COR-L47 (cell line): Measurements from ENCODE around the gene MTMR12.
A peak's percentile ranks its signal among the peaks of the same experiment; 100 is the strongest.
"Not testable (repeated sequence)": the region's sequence is repeated elsewhere in the genome, so short reads cannot be mapped to it uniquely, and the experiment has no call there.

Experiments
- DNase-seq: peaks from one replicate; lab custom pipeline; 2025; lab: John Stamatoyannopoulos, UW

MTMR12 gene

DNA sequence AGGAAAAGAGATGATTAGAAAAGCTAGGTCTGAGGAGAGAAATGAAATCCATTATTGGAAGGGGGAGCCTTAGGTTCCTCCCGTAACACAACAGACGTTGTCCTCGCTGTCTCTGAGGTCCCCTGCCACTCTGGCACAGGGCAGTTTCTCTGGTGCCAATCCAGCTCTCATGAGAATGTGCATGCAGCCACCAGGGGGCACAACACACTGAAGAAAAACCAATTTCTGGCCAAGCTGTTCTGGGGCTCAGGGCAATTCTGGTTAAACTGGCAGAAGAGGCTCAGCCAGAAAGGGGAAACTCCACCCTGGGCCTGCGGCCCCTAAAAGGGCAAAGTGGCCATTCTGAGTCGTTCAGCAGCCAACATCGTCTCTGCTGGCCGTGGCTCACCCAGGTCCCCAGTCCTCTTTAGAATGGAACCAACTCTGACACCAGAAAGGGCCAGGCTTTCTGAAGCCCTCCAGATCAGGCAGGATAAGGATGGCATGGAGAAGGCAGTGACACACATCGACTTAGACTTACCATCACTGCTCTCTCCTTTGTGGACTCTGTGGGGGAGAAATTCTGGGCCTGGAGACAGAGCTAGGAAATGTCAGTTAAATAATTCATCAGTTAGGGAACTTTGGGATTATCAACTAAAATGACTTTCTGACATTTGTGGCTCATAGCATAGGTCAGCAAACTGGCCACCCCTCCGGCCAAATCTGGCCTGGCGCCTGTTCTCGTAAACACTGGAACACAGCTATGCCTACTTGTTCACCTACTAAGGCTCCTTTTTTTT lies 80.1 kb downstream of the MTMR12 start:
- peak; percentile 61 for DNase-seq

DNA sequence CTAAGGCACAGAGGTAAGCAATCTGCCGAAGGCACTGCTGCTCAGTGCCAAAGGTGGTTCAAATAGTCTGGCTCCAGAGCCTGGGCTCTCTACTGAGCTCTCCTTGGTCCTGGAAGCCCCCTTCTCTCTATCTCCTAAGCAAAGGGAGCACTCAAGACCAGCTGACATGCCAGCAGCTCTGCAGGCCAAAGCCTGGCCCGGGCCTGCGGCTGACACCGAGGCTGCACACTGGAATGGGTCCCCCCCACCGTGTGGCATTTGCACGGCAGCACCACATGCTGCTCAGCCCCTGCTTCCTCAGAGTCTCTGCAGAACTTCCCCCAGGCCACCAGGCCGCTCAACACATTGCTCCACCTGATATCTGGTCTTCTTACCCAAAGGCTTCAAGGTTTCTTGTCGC lies 80.8 kb downstream of the MTMR12 start:
- DNase-seq: no peak

DNA sequence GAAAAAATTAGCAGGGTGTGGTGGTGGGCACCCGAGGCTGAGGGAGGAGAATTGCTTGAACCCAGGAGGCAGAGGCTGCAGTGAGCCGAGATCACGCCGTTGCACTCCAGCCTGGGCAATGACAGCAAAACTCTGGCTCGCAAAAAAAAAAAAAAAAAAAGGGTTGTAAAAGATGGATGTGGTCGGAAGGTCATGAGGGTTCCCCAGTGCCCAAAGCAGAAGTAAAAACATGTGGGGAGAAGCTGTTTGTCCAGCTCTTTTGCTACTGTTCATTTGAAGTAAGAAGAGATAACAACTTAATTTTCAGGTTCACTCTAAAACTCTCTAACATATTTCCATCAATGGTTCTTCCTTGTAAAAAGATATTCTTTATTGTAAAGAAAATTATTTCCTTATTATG lies 81.5 kb downstream of the MTMR12 start:
- no peak for DNase-seq

DNA sequence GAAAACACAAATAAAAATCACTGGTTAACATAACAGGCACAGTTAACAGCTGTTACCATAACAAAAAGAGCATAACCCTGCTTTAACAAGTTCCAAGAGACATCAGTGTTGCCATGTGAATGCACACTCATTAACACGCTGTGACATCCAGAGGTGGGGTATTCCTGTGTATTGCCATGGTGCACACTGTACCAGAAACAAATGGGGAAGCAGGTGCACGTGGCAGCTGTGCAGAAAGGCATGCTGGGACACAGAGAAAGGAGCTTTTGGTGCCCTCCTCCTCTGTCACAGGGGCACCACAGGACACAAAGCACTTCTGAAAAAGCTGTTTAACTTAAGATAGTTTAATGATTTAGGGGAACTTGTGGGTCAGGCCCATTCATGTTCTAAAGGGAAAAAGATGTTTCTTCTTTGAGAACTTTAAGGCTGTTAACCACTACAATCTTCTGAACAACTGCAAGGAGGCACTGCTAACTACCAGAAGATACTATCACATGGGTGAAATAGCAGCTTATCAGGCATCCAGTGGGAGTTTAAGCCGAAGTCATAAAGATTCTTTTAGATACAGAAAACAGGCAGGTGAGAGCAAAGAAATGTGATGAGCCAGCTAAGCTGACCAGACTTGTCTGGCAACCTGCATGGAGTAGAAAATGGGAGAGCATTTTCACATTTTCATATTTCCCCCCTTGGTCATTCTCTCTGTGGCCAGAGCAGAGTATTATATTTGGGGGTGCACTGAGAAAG lies 82.2 kb downstream of the MTMR12 start:
- peak; percentile 14 for DNase-seq

DNA sequence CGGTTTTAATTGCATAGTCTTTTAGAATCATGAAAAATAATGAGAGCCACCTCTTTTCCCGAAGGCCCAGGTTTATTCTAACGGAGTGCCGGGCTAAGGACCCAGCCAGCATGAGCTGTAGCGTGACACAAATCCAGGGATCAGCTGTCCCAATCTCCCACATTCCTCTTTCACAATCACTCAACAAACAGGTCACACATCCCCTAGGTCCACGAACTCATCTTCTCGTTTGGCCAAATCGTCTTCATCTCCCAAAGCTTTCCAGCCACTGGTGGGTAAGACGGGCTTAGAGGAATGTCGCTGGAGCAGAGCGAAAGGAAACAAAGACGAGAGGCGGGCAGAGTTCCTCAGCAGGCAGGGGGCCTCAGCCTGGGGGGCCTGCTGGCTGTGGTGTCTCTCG lies 83.2 kb downstream of the MTMR12 start:
- DNase-seq: no peak

DNA sequence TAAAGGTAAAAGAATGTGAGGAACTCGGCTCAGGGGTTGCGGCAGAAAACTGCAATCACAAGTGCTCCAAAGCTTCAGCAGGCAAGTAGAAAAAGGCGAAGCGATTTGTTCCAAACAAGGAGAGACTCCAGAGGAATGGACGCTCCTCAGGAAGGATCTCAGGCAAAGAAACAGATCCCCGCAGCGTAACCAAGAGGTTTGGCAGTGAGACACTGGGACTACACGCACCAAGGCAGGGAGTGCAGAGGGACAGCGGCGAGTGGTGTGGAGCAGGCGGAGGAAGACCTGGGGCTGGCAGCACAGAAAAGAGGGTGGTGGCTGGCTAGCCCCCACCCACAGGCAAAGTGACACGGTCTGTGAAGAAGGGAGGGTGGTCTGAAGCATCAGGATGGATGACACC lies 83.9 kb downstream of the MTMR12 start:
- no peak for DNase-seq

DNA sequence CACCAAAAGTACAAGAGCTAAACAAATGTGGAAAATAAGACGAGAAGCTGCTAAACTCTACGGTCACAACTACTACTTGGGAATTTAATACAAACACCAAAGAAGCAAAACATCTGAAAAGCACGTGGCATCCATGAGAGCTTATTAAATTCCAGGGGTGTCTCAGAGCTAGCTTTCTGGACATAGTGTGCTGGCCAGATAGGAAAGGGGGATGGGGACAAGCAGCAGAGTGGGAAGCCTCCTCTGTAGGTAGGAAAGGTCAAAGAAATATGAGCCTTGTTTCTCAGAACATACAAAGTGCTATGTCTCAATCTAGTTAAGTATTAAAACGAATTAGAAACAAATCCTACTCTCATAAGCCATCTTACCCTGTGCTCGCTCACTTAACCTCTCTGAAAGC lies 87.3 kb downstream of the MTMR12 start:
- no peak for DNase-seq

DNA sequence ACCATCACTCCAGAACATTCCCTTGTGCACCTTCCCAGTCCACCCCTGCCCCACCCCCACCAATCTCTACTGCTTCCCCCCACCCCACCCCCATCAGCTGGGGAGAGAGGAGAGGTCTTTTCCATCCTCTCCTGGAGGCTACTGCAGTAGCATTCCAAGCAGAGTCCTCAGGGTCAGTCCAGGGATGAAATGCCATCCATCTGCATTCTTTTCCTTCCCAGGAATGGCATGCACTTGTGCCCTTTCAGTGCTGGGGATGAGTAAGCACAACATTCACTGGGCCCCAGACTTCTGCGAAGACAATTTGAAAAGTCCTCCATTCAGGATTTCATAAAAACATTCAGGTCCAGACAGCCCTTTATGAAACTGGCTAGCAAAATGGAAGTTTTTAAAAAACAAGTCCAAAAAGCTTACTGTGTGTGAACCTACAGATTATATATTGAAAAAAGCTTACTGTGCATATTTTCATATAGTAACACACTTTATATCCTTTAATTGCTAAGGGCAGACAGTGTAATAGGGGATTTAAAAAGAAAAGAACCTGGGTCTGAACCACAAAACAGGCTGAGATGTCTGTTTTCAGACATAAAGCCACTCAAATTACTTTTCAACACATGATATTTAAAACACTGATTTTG lies 88.6 kb downstream of the MTMR12 start:
- DNase-seq: no peak

DNA sequence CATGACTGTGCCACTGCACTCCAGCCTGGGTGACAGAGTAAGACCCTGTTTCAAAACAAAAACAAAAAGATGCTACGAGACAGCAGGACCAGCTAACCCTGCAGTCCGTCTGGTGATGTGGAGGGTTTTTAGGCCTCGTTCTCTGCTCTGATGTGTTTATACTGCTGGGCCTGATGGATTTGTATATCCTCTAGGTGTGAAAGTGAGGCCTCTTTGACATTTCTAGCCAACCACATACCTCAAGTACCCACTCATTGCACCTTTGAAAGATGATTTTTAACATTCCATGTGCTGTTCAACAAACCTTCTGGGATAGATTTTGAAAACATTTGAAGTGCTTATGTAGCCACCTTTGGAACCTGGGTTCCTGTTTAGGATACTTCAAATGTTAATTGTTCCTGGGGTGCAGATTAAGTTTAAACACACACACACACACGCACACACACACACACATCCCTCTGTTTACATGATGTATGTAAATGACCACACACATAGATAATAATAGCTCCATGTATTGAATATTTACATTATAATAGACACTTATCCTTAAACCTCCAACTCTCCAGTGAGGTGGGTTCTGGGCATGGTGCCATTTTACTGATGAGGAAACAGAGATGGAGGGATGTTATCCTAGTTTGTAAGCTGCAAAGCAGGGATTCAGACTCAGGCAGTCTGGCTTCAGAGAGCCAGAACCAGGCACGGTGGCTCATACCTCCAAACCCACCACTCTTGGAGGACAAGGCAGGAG lies 89.8 kb downstream of the MTMR12 start:
- DNase-seq: no peak

DNA sequence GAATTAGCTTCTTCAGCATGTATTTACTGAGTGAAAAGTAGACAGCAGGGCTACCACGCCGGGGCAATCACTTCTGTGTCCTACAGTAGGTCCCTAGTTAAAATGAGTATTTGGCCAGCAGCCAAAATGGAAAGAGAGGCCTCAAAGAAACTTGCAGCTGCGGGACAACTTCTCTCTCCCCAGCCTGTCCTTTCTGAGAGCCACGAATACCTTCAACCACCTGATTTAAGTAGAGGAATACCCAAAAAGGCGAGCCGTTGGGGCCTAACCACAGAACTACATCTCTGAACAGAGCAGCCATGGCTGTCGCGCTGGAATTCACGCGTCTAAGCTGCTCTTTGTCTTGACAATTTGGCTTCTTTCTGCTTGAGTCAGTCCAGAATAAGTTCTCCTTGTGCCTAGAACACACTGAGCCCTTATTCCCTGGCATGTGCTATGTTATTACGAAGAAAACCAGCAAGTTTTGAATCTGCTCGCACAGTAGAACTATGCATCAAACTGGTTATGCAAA lies 94.8 kb downstream of the MTMR12 start:
- DNase-seq: no peak

DNA sequence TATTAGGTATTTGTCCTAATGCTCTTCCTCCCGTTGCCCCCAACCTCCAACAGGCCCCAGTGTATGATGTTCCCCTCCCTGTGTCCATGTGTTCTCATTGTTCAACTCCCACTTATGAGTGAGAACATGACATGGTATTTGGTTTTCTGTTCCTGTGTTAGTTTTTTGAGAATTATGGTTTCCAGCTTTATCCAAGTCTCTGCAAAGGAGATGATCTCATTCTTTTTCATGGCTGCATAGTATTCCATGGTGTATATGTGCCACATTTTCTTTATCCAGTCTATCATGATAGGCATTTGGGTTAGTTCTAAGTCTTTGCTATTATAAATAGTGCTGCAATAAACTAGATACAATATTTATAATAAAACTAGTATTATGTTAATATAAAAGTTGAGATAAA lies 98.4 kb downstream of the MTMR12 start:
- not testable (repeated sequence) for DNase-seq

DNA sequence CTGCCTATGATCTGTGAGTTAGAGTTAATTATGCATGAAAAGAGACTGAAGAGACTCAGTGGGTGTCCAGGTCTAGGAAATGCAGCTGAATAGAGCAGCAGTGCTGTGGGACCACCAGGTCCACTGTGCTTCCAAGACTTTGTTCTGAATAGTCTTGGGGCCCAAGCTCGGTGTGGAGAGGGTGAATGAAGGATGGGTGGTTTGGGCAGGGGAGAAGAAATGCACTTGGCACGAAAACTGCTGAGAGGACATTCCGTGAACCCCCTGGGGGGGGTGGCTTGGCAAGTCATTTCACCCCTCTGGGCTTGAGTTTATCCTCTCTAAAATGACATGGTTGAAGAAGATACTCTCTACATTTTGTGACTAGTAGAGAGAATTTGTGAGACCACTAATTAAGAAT lies 102.6 kb downstream of the MTMR12 start:
- DNase-seq: no peak

DNA sequence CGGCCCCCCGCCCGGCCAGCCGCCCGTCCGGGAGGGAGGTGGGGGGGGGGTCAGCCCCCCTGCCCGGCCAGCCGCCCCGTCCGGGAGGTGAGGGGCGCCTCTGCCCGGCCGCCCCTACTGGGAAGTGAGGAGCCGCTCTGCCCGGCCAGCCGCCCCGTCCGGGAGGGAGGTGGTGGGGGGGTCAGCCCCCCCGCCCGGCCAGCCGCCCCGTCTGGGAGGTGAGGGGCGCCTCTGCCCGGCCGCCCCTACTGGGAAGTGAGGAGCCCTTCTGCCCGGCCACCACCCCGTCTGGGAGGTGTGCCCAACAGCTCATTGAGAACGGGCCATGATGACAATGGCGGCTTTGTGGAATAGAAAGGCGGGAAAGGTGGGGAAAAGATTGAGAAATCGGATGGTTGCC lies 103.9 kb downstream of the MTMR12 start:
- DNase-seq: not testable (repeated sequence)

DNA sequence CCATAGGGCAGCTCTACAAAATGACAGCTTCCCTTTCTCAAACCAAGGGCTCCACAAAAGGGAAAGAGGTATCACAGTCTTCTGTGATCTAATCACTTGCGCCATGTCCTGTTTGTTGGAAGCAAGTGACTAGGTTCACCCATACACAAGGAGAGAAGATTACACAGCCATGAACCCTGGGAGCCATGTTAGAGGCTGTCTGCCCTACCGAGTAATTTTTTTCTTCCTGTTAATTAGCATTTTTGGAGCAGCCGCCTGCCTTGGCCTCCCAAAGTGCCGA lies 105.4 kb downstream of the MTMR12 start:
- no peak for DNase-seq

DNA sequence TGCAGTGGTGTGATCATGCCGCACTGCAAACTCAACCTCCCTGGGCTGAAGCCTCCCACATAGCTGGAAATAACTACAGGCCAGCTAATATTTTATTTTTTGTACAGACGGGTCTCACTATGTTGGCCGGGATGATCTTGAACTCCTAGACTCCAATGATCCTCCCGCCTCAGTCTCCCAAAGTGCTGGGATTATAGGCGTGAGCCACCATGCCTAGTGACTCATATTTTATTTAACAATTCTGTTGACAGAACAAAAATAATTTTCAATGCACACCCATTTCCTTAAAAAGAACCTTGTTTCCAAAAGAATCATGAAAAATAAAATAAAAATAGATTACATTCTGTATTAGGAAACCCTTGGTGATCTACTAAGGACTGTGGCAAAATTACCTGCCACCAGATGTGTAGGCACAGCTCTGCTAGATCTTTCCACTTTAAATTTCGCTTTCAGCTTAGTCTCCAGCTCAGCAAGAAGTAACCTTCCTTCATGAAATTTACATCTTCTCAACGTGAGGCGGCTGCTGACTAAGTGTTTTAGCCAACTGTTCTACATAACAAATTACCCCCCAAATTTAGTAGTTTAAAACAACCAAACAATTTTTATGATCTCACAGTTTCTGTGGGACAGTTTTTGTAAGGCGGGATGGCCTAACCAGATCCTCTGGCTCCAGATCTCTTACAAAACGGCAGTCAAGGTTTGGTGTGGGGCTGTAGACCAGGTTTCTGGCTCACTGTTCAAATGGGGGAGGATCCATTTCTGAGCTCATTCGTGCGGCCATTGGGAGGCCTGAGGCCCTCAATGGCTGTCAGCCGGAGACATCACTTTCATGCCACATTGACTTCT lies 106.0 kb downstream of the MTMR12 start:
- DNase-seq: no peak

DNA sequence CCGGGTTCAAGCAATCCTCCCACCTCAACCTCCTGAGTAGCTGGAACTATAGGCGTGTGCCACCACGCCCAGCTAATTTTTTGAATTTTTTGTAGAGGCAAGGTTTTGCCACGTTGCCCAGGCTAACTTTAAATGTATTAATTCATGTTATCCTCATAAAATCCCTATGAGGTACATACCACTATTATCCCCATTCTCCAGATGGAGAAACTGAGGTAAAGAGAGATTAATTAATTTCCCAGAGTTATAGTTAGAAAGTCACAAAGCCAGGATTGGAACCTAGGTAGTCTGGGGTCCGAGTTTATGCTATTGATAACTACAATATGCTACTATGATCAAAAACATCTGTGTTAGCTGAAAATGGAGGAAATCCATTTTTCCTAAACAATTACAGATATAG lies 106.7 kb downstream of the MTMR12 start:
- DNase-seq: no peak

DNA sequence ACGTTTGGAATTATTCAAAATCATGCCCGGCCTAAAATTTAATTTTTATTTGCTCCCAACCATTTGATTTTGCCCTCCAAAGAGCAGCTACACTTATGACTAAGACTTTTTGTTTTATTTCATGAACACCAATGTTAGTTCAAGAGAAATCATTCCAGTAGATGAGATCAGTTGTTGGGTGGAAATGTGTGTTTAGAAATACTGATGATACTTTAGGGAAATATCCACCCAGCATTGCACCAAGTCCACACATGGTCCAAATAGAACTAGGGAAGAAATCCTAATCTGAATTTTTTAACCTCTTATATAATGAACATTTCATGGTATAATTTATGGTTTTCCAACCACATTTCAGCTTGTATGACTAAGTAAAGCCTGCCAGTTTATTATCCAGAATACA lies 110.3 kb downstream of the MTMR12 start:
- no peak for DNase-seq

DNA sequence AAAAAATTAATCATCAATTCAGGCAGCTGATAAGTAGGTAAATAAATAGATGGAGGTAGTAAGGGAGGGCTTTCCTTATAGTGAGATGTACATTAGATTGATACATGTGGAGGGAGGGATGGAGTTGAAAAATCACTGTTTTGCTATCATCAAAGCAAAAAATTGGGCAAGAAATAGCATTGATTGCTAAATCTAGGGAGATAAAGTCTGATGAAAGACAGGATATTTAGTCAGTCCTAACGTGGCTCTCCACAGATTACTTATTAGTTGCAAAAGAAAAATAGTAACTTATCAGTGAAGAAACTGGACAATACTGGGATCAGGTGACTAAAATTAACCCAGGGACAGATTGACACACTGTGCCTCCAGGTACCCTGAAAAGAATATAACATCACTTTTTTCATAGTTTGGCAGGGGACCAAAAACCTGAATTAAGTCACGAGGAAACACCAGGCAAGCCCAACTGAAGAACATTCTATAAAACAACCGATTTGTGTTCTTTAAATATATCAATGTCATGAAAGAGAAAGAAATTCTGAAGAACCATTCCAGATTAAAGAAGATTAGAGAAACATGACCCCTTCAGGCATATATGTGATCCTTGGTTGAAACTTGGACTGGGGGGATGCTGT lies 111.5 kb downstream of the MTMR12 start:
- no peak for DNase-seq

DNA sequence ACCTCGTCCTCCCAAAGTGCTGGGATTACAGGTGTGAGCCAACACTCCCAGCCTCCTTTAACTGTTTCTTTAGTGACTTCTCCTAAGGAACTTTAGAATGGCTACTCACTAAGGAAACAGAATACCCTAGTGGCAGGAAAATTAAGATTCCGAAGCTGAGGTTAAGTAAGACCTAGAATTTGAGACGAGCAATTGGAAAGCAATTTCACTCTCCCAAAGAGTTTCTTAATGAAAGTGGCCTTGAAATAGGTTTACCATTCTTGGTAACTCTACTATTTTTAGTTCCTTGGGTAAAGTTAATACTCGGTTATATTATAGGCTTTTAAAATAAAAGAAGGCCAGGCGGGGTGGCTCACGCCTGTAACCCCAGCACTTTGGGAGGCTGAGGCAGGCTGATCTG lies 115.7 kb downstream of the MTMR12 start:
- DNase-seq: no peak

DNA sequence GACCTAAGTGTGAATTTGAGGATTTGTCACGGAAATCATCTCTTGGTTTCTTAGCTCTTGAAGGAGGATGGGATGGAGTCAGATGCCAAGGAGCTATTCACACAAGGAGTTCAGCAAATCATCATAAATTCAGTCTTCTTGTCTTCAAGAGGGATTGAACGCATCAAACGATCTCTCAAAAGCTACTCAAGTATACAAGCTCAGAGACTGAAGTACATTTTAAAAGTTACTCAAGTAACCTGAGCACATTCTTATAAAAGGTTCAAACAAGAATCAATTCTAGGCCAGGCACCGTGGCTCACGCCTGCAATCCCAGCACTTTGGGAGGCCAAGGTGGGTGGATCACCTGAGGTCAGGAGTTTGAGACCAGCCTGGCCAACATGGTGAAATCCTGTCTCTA lies 117.5 kb downstream of the MTMR12 start:
- DNase-seq: no peak

DNA sequence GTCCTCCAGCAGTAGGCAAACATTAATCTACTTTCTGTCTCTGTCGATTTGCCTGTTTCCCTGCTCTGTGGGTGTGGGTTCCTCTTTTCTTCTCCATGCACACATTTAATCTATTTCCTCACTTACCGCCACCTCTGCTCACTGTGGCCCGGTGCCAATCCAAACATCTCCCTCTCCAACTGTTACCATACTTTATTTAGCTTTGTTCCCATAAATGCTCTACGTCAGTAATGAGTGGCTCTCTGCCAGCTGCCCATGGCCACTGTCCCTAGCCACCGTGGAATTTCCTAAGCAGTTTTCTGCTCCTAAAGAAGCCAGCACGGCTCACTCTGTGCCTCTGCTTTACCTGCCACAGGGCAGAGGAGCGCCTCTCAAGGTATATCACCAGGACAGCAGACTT lies 119.1 kb downstream of the MTMR12 start:
- peak; percentile 96 for DNase-seq
